ENCODE measurements around the gene CDRT4.
"Not testable (repeated sequence)": the region's sequence is repeated elsewhere in the genome, so short reads cannot be mapped to it uniquely, and the experiment has no call there.

The CDRT4 gene

DNA sequence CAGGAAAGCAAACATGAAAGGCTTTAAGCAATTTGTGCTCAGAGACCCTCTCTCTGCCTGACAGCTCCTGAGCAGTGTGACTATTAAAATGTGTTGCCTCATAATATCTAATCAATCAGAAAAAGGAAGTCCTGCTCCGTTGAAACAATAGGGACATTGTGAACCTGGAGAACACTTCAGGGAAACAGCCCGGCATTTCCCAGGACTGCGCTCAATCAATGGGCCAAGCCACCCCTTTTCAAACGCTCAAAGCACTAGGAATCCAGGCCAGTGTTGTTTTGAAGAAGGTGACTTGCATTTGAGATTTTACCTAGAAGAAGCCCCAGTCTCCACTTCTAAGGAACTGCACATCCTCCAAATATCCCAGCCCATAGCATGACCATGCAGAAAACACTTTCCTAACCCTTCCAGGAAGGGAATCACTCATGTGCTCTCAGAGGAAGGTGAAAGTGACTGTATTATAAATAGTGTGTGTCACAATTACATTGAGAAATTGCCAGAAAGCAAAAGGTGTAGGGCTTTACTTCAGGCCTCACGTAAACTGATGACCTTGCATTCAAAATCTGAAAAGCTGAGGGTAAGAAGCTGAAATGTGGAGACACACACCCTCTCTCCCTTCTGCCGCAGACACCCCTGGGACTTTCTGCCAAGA lies 19.4 kb downstream of the CDRT4 start:
- Histone ChIP-seq H3K36me3 (ENCODE audit: control insufficient read depth in 2 of 2, insufficient read depth in 2 of 2, low read length in 2 of 2) (peaks cover 0 to 2% of the 10 kb centered on the region in 2 donors), H3K4me1 (ENCODE audit: control insufficient read depth in 2 of 2, insufficient read depth in 2 of 2, low read length in 2 of 2) (no peaks in the 10 kb centered on the region), H3K9me3 (ENCODE audit: control insufficient read depth in 2 of 2, low read length in 2 of 2) (no peaks in the 10 kb centered on the region), H3K27ac (ENCODE audit: low read depth in 2 of 2, low read length in 2 of 2) (no peak overlapping the region), H3K4me3 (ENCODE audit: low read length in 2 of 2) (no peak overlapping the region), H3K9ac (ENCODE audit: low read depth in 1 of 2, low read length in 2 of 2) (no peak overlapping the region), H3K27me3 (ENCODE audit: control insufficient read depth in 2 of 2, insufficient read depth in 2 of 2, low read length in 2 of 2) (no peaks in the 10 kb centered on the region)

- H3K9me3 ChIP-seq (ENCODE audit: control insufficient read depth in 2 of 2, low read length in 2 of 2), result no peaks in the 10 kb centered on the region
- no peak overlapping the region for H3K27ac ChIP-seq (ENCODE audit: low read depth in 2 of 2, low read length in 2 of 2)
- no peaks in the 10 kb centered on the region for H3K4me1 ChIP-seq (ENCODE audit: control insufficient read depth in 2 of 2, insufficient read depth in 2 of 2, low read length in 2 of 2)
- H3K27me3 ChIP-seq (ENCODE audit: control insufficient read depth in 2 of 2, insufficient read depth in 2 of 2, low read length in 2 of 2), result no peaks in the 10 kb centered on the region
- no peak overlapping the region for H3K4me3 ChIP-seq (ENCODE audit: low read length in 2 of 2)
- no peak overlapping the region for H3K9ac ChIP-seq (ENCODE audit: low read depth in 1 of 2, low read length in 2 of 2)
- H3K36me3 ChIP-seq (ENCODE audit: control insufficient read depth in 2 of 2, insufficient read depth in 2 of 2, low read length in 2 of 2), result peaks cover 0 to 2% of the 10 kb centered on the region in 2 donors
Observed at GRCh38 chr17:15446036-15446435, 21.4 kb downstream of the CDRT4 start.

- H3K9ac ChIP-seq (ENCODE audit: low read depth in 1 of 2, low read length in 2 of 2), result no peak overlapping the region
- peaks cover 0 to 2% of the 10 kb centered on the region in 2 donors for H3K36me3 ChIP-seq (ENCODE audit: control insufficient read depth in 2 of 2, insufficient read depth in 2 of 2, low read length in 2 of 2)
- no peaks in the 10 kb centered on the region for H3K27me3 ChIP-seq (ENCODE audit: control insufficient read depth in 2 of 2, insufficient read depth in 2 of 2, low read length in 2 of 2)
- H3K27ac ChIP-seq (ENCODE audit: low read depth in 2 of 2, low read length in 2 of 2), result no peak overlapping the region
- no peaks in the 10 kb centered on the region for H3K4me1 ChIP-seq (ENCODE audit: control insufficient read depth in 2 of 2, insufficient read depth in 2 of 2, low read length in 2 of 2)
- no peaks in the 10 kb centered on the region for H3K9me3 ChIP-seq (ENCODE audit: control insufficient read depth in 2 of 2, low read length in 2 of 2)
- H3K4me3 ChIP-seq (ENCODE audit: low read length in 2 of 2), result no peak overlapping the region
Observed at GRCh38 chr17:15444805-15445204, 22.6 kb downstream of the CDRT4 start.

DNA sequence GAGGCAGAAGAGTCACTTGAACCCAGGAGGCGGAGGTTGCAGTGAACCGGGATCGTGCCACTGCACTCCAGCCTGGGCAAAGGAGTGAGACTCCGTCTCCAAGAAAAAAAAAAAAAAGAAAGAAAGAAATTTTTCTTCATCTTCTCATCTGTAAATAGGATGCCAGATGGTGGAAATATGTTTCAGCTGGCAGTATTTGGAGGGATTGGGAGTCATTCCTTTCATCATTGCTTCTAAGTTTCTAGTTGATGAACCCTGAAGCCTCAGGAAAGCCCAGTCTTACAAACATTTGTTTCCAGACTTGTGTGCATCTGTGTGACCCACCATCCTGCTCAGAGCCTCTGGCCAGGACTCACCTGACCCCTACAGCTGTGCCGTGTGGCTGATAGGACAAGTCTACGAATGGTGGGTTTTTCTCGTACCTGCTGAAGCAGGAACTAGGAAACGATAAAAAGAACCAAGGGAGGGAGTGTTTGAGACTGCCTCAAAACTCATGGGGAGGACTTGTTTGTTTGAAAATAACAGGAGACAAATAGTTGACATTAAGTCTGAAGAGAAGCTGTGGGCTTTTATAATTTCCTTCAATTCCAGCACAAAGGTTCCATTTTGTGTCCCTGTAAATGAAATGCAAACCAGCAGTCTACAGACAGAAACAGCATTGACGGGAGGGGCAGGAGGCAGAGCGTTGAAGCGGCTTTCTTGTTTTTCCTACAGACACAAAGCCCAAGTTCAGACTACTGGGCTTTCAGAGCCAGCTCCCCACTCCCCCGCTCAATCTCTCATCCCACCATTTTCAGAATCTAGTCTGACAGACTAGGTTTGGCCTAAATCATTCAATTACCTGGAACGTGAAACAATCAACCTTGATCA lies 24.9 kb downstream of the CDRT4 start:
- Histone ChIP-seq H3K27me3 (ENCODE audit: control insufficient read depth in 2 of 2, insufficient read depth in 2 of 2, low read length in 2 of 2) (no peaks in the 10 kb centered on the region), H3K36me3 (ENCODE audit: control insufficient read depth in 2 of 2, insufficient read depth in 2 of 2, low read length in 2 of 2) (no peaks in the 10 kb centered on the region), H3K9me3 (ENCODE audit: control insufficient read depth in 2 of 2, low read length in 2 of 2) (no peaks in the 10 kb centered on the region), H3K27ac (ENCODE audit: low read depth in 2 of 2, low read length in 2 of 2) (no peak overlapping the region), H3K9ac (ENCODE audit: low read depth in 1 of 2, low read length in 2 of 2) (no peak overlapping the region), H3K4me1 (ENCODE audit: control insufficient read depth in 2 of 2, insufficient read depth in 2 of 2, low read length in 2 of 2) (no peaks in the 10 kb centered on the region), H3K4me3 (ENCODE audit: low read length in 2 of 2) (no peak overlapping the region)

- Histone ChIP-seq H3K4me1 (ENCODE audit: control insufficient read depth in 2 of 2, insufficient read depth in 2 of 2, low read length in 2 of 2) (peaks cover 2 to 3% of the 10 kb centered on the region in 2 donors), H3K9me3 (ENCODE audit: control insufficient read depth in 2 of 2, low read length in 2 of 2) (no peaks in the 10 kb centered on the region), H3K4me3 (ENCODE audit: low read length in 2 of 2) (no peak overlapping the region)
Observed at GRCh38 chr17:15441315-15441714, 26.1 kb downstream of the CDRT4 start.

GRCh38 chr17:15440347-15440746 lies 27.1 kb downstream of the CDRT4 start:
- H3K4me1 ChIP-seq (ENCODE audit: control insufficient read depth in 2 of 2, insufficient read depth in 2 of 2, low read length in 2 of 2), result peaks cover 3 to 5% of the 10 kb centered on the region in 2 donors
- no peak overlapping the region for H3K4me3 ChIP-seq (ENCODE audit: low read length in 2 of 2)
- no peaks in the 10 kb centered on the region for H3K36me3 ChIP-seq (ENCODE audit: control insufficient read depth in 2 of 2, insufficient read depth in 2 of 2, low read length in 2 of 2)
- no peaks in the 10 kb centered on the region for H3K27me3 ChIP-seq (ENCODE audit: control insufficient read depth in 2 of 2, insufficient read depth in 2 of 2, low read length in 2 of 2)
- H3K9ac ChIP-seq (ENCODE audit: low read depth in 1 of 2, low read length in 2 of 2), result no peak overlapping the region
- H3K27ac ChIP-seq (ENCODE audit: low read depth in 2 of 2, low read length in 2 of 2), result no peak overlapping the region
- no peaks in the 10 kb centered on the region for H3K9me3 ChIP-seq (ENCODE audit: control insufficient read depth in 2 of 2, low read length in 2 of 2)

More at GRCh38 chr17:15441315-15441714, 26.1 kb downstream of the CDRT4 start:
- no peaks in the 10 kb centered on the region for H3K36me3 ChIP-seq (ENCODE audit: control insufficient read depth in 2 of 2, insufficient read depth in 2 of 2, low read length in 2 of 2)
- no peak overlapping the region for H3K9ac ChIP-seq (ENCODE audit: low read depth in 1 of 2, low read length in 2 of 2)
- no peak overlapping the region for H3K27ac ChIP-seq (ENCODE audit: low read depth in 2 of 2, low read length in 2 of 2)
- H3K27me3 ChIP-seq (ENCODE audit: control insufficient read depth in 2 of 2, insufficient read depth in 2 of 2, low read length in 2 of 2), result no peaks in the 10 kb centered on the region

DNA sequence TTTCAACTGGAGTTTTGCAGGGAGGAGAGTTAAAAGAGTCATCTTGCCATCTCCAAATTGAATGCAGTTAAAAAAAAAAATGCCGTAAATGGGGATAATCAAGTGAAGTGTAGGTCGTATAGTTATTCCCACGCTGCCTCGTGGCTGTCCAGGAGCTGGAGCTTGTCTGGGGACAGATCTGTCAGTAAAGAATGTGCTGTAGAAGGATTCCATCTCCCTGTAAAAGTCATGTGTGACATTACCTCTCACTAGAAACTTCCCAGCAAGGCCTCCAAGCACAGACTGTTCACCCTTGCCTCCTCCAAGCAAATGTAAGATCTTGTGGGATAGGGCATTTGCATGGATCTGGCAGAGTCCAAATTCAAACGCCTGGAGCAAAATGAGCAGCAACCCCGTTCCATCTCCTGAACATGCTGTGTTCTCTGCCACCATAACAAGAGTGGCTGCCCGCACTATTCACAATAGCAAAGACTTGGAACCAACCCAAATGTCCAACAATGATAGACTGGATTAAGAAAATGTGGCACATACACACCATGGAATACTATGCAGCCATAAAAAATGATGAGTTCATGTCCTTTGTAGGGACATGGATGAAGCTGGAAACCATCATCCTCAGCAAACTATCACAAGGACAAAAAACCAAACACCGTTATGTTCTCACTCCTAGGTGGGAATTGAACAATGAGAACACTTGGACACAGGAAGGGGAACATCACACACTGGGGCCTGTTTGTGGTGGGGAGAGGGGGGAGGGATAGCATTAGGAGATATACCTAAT lies 28.0 kb downstream of the CDRT4 start:
- not testable (repeated sequence) for H3K4me3 ChIP-seq (ENCODE audit: low read length in 2 of 2); H3K4me1 ChIP-seq (ENCODE audit: control insufficient read depth in 2 of 2, insufficient read depth in 2 of 2, low read length in 2 of 2); H3K27me3 ChIP-seq (ENCODE audit: control insufficient read depth in 2 of 2, insufficient read depth in 2 of 2, low read length in 2 of 2); H3K9me3 ChIP-seq (ENCODE audit: control insufficient read depth in 2 of 2, low read length in 2 of 2); H3K27ac ChIP-seq (ENCODE audit: low read depth in 2 of 2, low read length in 2 of 2); H3K36me3 ChIP-seq (ENCODE audit: control insufficient read depth in 2 of 2, insufficient read depth in 2 of 2, low read length in 2 of 2); H3K9ac ChIP-seq (ENCODE audit: low read depth in 1 of 2, low read length in 2 of 2)

GRCh38 chr17:15438491-15439105 lies 28.8 kb downstream of the CDRT4 start:
- Histone ChIP-seq H3K4me3 (ENCODE audit: low read length in 2 of 2) (no peak overlapping the region), H3K4me1 (ENCODE audit: control insufficient read depth in 2 of 2, insufficient read depth in 2 of 2, low read length in 2 of 2) (peaks cover 3 to 5% of the 10 kb centered on the region in 2 donors), H3K9me3 (ENCODE audit: control insufficient read depth in 2 of 2, low read length in 2 of 2) (no peaks in the 10 kb centered on the region), H3K9ac (ENCODE audit: low read depth in 1 of 2, low read length in 2 of 2) (no peak overlapping the region), H3K36me3 (ENCODE audit: control insufficient read depth in 2 of 2, insufficient read depth in 2 of 2, low read length in 2 of 2) (no peaks in the 10 kb centered on the region), H3K27ac (ENCODE audit: low read depth in 2 of 2, low read length in 2 of 2) (no peak overlapping the region), H3K27me3 (ENCODE audit: control insufficient read depth in 2 of 2, insufficient read depth in 2 of 2, low read length in 2 of 2) (no peaks in the 10 kb centered on the region)

DNA sequence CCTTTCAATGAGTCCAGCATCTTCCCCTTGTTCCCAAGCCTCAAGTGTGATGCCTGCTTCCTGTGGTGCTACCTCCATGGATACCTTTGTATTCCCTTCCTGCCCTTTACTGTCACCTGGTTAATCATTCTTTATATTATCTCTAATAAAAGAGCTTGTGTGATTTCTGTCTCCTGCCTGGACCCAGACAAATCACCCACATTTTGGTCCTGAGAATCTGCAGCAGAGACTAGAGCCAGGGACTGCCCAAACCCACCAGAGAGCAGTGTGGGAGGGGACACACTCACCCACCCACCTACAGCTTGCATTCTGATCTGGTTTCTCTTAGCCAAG lies 30.2 kb downstream of the CDRT4 start:
- Histone ChIP-seq H3K9me3 (ENCODE audit: control insufficient read depth in 2 of 2, low read length in 2 of 2) (no peaks in the 10 kb centered on the region), H3K36me3 (ENCODE audit: control insufficient read depth in 2 of 2, insufficient read depth in 2 of 2, low read length in 2 of 2) (no peaks in the 10 kb centered on the region), H3K4me3 (ENCODE audit: low read length in 2 of 2) (no peak overlapping the region), H3K4me1 (ENCODE audit: control insufficient read depth in 2 of 2, insufficient read depth in 2 of 2, low read length in 2 of 2) (peaks cover 5 to 10% of the 10 kb centered on the region in 2 donors), H3K9ac (ENCODE audit: low read depth in 1 of 2, low read length in 2 of 2) (no peak overlapping the region), H3K27ac (ENCODE audit: low read depth in 2 of 2, low read length in 2 of 2) (peak overlapping the region in 1 of 2 donors; percentile 38), H3K27me3 (ENCODE audit: control insufficient read depth in 2 of 2, insufficient read depth in 2 of 2, low read length in 2 of 2) (no peaks in the 10 kb centered on the region)

Measured in mucosa of rectum (tissue), 2 donors.